Naive thymus-derived CD4-positive, alpha-beta T cell (primary cell): Measurements from ENCODE around the gene KCTD7. TPM values are rescaled to one million over a fixed set of nuclear protein-coding genes. Genes with fewer than 3 reads are reported as not detected.
"Not testable (repeated sequence)": the region's sequence is repeated elsewhere in the genome, so short reads cannot be mapped to it uniquely, and the experiment has no call there.

Experiments
- ATAC-seq: fragments of 150-1000 bp; cut with Tn5 transposase; 2 replicates; pipeline ENCODE4 v1.10.0; 2021; ENCODE audit warnings: mild to moderate bottlenecking, moderate library complexity
- CTCF ChIA-PET: fragments of 350-600 bp; sonication (Branson Sonifier 250); formaldehyde crosslinking; loops from one replicate; lab custom pipeline; 2021; ENCODE audit warnings: antibody characterized with exemption; lab: Charles Lee
- POLR2A ChIA-PET: fragments of 350-600 bp; sonication (Branson Sonifier 250); formaldehyde crosslinking; loops from one replicate; lab custom pipeline; 2021; ENCODE audit warnings: antibody characterized with exemption, inconsistent platforms; lab: Charles Lee
- DNase-seq, 9 donors: peaks; one replicate each; pipeline versions ENCODE4 v3.0.0 to v3.0.0-alpha.2; 2020 to 2022; ENCODE audit warnings: mixed read lengths in 1 of 9
- H3K27ac ChIP-seq: one replicate; pipeline ENCODE4 v1.7.0; 2013; ENCODE audit warnings: mild to moderate bottlenecking, low read depth, low read length, moderate library complexity
- H3K27me3 ChIP-seq, 2 donors: one replicate each; pipeline ENCODE4 v1.7.0; 2013; ENCODE audit warnings: low read length in 2 of 2, mild to moderate bottlenecking in 2 of 2, moderate library complexity in 2 of 2; ENCODE audit not compliant: control insufficient read depth in 2 of 2, insufficient read depth in 2 of 2
- H3K36me3 ChIP-seq, 3 experiments: 1 replicate in 2 of 3; 2 replicates in 1 of 3; pipeline ENCODE4 v1.7.0; 2013; ENCODE audit warnings: low read length in 3 of 3, mild to moderate bottlenecking in 3 of 3, moderate library complexity in 1 of 3; ENCODE audit not compliant: insufficient read depth in 3 of 3, control insufficient read depth in 2 of 3
- H3K4me1 ChIP-seq, 2 donors: one replicate each; pipeline ENCODE4 v1.7.0; 2013; ENCODE audit warnings: low read length in 2 of 2, mild to moderate bottlenecking in 2 of 2, moderate library complexity in 1 of 2; ENCODE audit not compliant: control insufficient read depth in 2 of 2, insufficient read depth in 2 of 2
- H3K4me3 ChIP-seq: 2 replicates; pipeline ENCODE4 v1.7.0; 2013; ENCODE audit warnings: mild to moderate bottlenecking, low read length
- H3K9me3 ChIP-seq, 3 experiments: 1 replicate in 2 of 3; 2 replicates in 1 of 3; pipeline ENCODE4 v1.7.0; 2013; ENCODE audit warnings: low read length in 3 of 3; ENCODE audit not compliant: control insufficient read depth in 2 of 3
- H3K27ac Mint-ChIP-seq, 9 donors: one replicate each; pipeline ENCODE4 v1.8.0; 2020 to 2022; ENCODE audit warnings: mixed read lengths in 9 of 9, mild to moderate bottlenecking in 8 of 9, moderate library complexity in 5 of 9, inconsistent platforms in 2 of 9
- H3K27me3 Mint-ChIP-seq, 5 donors: one replicate each; pipeline ENCODE4 v1.8.0; 2021 to 2022; ENCODE audit warnings: mixed read lengths in 5 of 5, mild to moderate bottlenecking in 1 of 5
- H3K36me3 Mint-ChIP-seq, 5 donors: one replicate each; pipeline ENCODE4 v1.8.0; 2020 to 2022; ENCODE audit warnings: mixed read lengths in 5 of 5, mild to moderate bottlenecking in 3 of 5, inconsistent platforms in 1 of 5
- H3K4me1 Mint-ChIP-seq, 7 donors: one replicate each; pipeline ENCODE4 v1.8.0; 2020 to 2022; ENCODE audit warnings: mixed read lengths in 7 of 7, mild to moderate bottlenecking in 3 of 7, inconsistent platforms in 1 of 7
- H3K4me3 Mint-ChIP-seq, 10 donors: one replicate each; pipeline ENCODE4 v1.8.0; 2020 to 2022; ENCODE audit warnings: mild to moderate bottlenecking in 10 of 10, mixed read lengths in 10 of 10, moderate library complexity in 6 of 10, inconsistent platforms in 2 of 10
- H3K9me3 Mint-ChIP-seq, 11 donors: one replicate each; pipeline ENCODE4 v1.8.0; 2020 to 2022; ENCODE audit warnings: mixed read lengths in 11 of 11, mild to moderate bottlenecking in 4 of 11, inconsistent platforms in 1 of 11, moderate library complexity in 1 of 11
- intact Hi-C, 2 donors: fragments of 100-400 bp; cut with micrococcal nuclease; formaldehyde crosslinking; loops; one replicate each; pipeline ENCODE4 v1.15.1; 2023
- polyA plus RNA-seq, 2 donors: library from polyadenylated mRNA; unstranded; fragments of 300-500 nt; fragmentation: Illumina TruSeq; gene quantifications; one replicate each; pipeline ENCODE4 v1.2.3, GENCODE V29; 2021
- total RNA-seq, 6 experiments: library from RNA in 5 of 6; stranded (reverse) in 5 of 6; gene quantifications; 1 replicate in 5 of 6; 2 replicates in 1 of 6; pipeline ENCODE4 v1.2.3 and lab custom pipeline; 2021 to 2026

KCTD7 gene
- total and polyA plus RNA-seq, 7 experiments from 2014 or later, result 10.4 to 43.6 (median 27.0) TPM

DNA sequence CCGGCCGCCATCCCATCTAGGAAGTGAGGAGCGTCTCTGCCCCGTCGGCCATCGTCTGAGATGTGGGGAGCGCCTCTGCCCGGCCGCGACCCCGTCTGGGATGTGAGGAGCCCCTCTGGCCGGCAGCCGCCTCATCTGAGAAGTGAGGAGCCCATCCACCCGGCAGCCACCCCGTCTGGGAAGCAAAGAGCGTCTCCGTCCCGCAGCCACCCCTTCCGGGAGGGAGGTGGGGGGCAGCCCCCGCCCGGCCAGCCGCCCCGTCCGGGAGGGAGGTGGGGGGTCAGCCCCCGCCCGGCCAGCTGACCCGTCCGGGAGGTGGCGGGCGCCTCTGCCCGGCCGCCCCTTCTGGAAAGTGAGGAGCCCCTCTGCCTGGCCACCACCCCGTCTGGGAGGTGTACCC lies 14.1 kb upstream of the KCTD7 start:
- H3K27me3 ChIP-seq, H3K9me3 ChIP-seq, intact Hi-C loops, H3K4me1 ChIP-seq, CTCF ChIA-PET, H3K4me3 ChIP-seq, H3K27ac ChIP-seq, H3K27me3 Mint-ChIP-seq, H3K4me3 Mint-ChIP-seq, H3K9me3 Mint-ChIP-seq, H3K4me1 Mint-ChIP-seq, DNase-seq, H3K36me3 ChIP-seq, POLR2A ChIA-PET, H3K36me3 Mint-ChIP-seq, H3K27ac Mint-ChIP-seq, ATAC-seq: not testable (repeated sequence)

DNA sequence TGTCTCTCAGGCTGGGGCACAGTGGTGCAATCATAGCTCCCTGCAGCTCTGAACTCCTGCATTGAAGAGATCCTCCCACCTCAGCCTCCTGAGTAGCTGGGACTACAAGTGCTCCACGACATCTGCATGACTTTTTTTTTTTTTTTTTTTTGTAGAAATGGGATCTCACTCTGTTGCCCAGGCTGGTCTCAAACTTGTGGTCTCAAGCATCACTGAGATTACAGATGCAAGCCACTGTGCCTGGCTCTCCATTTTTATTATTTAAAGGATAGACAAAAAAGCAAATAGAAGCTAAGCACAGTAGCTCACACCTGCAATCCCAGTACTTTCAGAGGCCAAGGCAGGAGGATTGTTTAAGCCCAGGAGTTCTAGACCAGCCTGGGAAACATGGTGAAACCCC lies 13.0 kb upstream of the KCTD7 start:
- Histone ChIP-seq H3K27ac (no peak overlapping the region), H3K4me1 (no peaks in the 10 kb centered on the region), H3K36me3 (no peaks in the 10 kb centered on the region), H3K27me3 (no peaks in the 10 kb centered on the region), H3K4me3 (no peak overlapping the region), H3K9me3 (no peaks in the 10 kb centered on the region)
- H3K36me3 Mint-ChIP-seq, result no peaks in the 10 kb centered on the region
- peaks cover 0 to 3% (median 0%) of the 10 kb centered on the region in 5 donors for H3K27me3 Mint-ChIP-seq
- ChIA-PET POLR2A (no interaction called here), CTCF (no interaction called here)
- ATAC-seq (no peak), DNase-seq (no peak)
- no peak overlapping the region for H3K4me3 Mint-ChIP-seq
- H3K9me3 Mint-ChIP-seq, result no peaks in the 10 kb centered on the region
- intact Hi-C loops, result no loop called here
- H3K27ac Mint-ChIP-seq, result no peak overlapping the region
- no peaks in the 10 kb centered on the region for H3K4me1 Mint-ChIP-seq

DNA sequence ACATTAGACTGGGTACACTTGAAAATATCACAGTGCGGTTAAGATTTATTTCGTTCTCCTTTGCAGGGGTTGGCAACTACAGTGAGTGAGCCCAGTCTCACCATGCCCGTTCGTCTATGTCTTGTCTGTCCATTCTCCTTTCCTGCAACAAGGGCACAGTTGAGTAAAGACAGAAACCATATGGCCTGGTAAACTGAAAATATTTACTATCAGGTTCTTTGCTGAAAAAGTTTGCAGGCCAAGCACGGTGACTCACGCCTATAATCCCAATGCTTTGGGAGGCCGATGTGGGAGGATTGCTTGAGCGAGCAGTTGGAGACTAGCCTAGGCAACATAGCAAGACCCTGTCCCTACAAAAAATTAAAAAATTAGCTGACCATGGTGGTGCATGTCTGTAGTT lies 11.4 kb upstream of the KCTD7 start:
- no peak overlapping the region for H3K27ac ChIP-seq

DNA sequence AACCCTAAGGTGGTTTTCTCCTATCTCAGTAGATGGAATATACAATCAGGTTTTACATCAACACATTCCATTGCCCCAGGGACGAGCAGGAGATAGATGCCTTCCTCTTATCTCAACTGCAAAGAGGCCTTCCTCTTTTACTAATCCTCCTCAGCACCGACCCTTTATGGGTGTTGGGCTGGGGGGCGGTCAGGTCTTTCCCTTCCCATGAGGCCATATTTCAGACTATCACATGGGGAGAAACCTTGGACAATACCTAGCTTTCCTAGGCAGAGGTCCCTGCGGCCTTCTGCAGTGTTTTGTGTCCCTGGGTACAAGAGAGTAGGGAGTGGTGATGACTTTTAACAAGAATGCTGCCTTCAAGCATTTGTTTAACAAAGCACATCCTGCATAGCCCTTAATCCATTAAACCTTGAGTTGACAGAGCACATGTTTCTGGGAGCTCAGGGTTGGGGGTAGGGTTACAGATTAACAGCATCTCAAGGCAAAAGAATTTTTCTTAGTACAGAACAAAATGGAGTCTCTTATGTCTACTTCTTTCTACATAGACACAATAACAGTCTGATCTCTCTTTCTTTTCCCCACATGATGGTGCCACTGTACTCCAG lies 9.2 kb upstream of the KCTD7 start:
- H3K27me3 Mint-ChIP-seq, H3K36me3 ChIP-seq, H3K27me3 ChIP-seq, H3K9me3 ChIP-seq, H3K4me3 Mint-ChIP-seq, POLR2A ChIA-PET, intact Hi-C loops, CTCF ChIA-PET, ATAC-seq, H3K9me3 Mint-ChIP-seq, H3K4me1 ChIP-seq, H3K36me3 Mint-ChIP-seq, DNase-seq, H3K27ac ChIP-seq, H3K4me1 Mint-ChIP-seq, H3K4me3 ChIP-seq, H3K27ac Mint-ChIP-seq: not testable (repeated sequence)

More for the DNA sequence above, 11.4 kb upstream of the KCTD7 start:
- no peaks in the 10 kb centered on the region for H3K9me3 Mint-ChIP-seq
- H3K4me3 ChIP-seq, result no peak overlapping the region
- no peak overlapping the region for H3K27ac Mint-ChIP-seq
- no peaks in the 10 kb centered on the region for H3K36me3 Mint-ChIP-seq
- CTCF ChIA-PET, result no interaction called here
- no peak overlapping the region for H3K4me3 Mint-ChIP-seq
- no peaks in the 10 kb centered on the region for H3K36me3 ChIP-seq
- ATAC-seq (no peak), DNase-seq (no peak)
- H3K27me3 ChIP-seq, result no peaks in the 10 kb centered on the region
- H3K9me3 ChIP-seq, result no peaks in the 10 kb centered on the region
- no peaks in the 10 kb centered on the region for H3K4me1 ChIP-seq
- no peaks in the 10 kb centered on the region for H3K4me1 Mint-ChIP-seq
- peaks cover 0 to 3% (median 0%) of the 10 kb centered on the region in 5 donors for H3K27me3 Mint-ChIP-seq
- intact Hi-C loops, result no loop called here
- POLR2A ChIA-PET, result no interaction called here

DNA sequence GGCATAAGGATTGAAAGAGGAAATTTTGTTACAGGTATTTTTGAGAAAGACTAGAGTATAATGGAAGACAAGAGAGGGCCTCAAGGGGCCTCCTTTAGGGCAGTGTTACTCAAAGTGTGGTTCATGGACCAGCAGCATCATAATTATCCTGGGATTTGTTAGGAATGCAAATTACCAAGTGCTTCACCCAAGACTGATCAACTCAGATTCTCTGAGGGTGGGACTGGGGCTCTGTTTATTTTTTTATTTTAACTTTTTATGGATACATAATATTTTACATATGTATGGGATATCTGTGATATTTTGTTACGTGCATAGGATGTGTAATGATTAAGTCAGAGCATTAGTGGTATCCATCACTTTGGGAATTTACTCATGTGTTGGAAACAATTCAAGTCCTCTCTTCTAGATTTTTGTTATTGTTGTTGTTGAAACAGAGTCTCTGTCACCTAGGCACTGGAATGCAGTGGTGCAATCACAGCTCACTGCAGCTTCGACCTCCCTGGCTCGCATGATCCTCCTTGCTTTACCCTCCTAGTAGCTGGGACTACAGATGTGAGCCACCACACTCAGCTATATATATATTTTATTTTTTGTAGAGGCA lies 2.2 kb upstream of the KCTD7 start:
- ATAC-seq (no peak), DNase-seq (no peak)
- H3K27me3 Mint-ChIP-seq, result peaks cover 0 to 4% (median 0%) of the 10 kb centered on the region in 5 donors
- Histone ChIP-seq H3K9me3 (no peaks in the 10 kb centered on the region), H3K27ac (no peak overlapping the region), H3K4me1 (peaks cover 20 to 21% of the 10 kb centered on the region in 2 donors), H3K4me3 (no peak overlapping the region), H3K36me3 (peaks cover 0 to 4% (median 0%) of the 10 kb centered on the region in 3 experiments), H3K27me3 (no peaks in the 10 kb centered on the region)
- peaks cover 0 to 7% (median 0%) of the 10 kb centered on the region in 5 donors for H3K36me3 Mint-ChIP-seq
- peak overlapping the region in 4 of 10 donors; percentile 29 to 92 (median 82) for H3K4me3 Mint-ChIP-seq
- peak overlapping the region in 3 of 9 donors; percentile 65 to 87 (median 65) for H3K27ac Mint-ChIP-seq
- H3K4me1 Mint-ChIP-seq, result peaks cover 20 to 32% (median 28%) of the 10 kb centered on the region in 7 donors
- H3K9me3 Mint-ChIP-seq, result peaks cover 0 to 3% (median 0%) of the 10 kb centered on the region in 11 donors
- intact Hi-C loops, result loop anchor here in 1 of 2 donors (10.0 kb wide), 1 partner anchor 678 kb away; no protein-coding TSS in a partner anchor
- ChIA-PET CTCF (no interaction called here), POLR2A (interaction anchor here (0.6 to 1.8 kb wide), 4 partner anchors 8 to 114 kb away, joined by 3 to 4 read pairs (median 4); partner anchors contain the start of gene RABGEF1)

DNA sequence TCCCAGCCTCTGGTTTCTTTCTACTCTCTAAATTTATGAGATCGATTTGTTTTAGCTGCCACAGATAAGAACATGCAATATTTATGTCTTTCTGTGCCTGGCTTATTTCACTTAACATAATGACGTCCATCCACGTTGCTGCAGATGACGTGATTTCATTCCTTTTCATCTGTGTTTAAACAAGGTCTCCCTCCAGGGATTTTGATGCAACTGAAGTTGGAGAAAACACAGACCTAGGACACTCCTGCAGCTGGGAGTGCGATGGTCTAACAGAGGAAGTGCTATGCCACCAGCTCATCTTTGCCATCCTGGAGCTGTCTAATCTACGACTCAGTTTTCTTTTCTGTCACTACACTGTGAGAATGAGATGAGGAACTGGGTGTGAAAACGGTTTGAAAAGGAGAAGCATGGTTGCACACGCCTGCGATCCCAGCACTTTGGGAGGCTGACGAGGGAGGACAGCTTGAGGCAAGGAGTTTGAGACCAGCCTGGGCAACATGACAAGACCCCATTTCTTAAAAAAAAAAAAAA lies 1.5 kb upstream of the KCTD7 start:
- Mint-ChIP-seq H3K27me3 (peaks cover 0 to 4% (median 0%) of the 10 kb centered on the region in 5 donors), H3K27ac (peak overlapping the region; percentile 38 to 87 (median 65)), H3K4me3 (peak overlapping the region; percentile 80 to 92 (median 84)), H3K9me3 (peaks cover 0 to 3% (median 0%) of the 10 kb centered on the region in 11 donors), H3K4me1 (peaks cover 27 to 40% (median 35%) of the 10 kb centered on the region in 7 donors), H3K36me3 (peaks cover 0 to 11% (median 0%) of the 10 kb centered on the region in 5 donors)
- Histone ChIP-seq H3K36me3 (peaks cover 0 to 4% (median 0%) of the 10 kb centered on the region in 3 experiments), H3K9me3 (no peaks in the 10 kb centered on the region), H3K4me3 (no peak overlapping the region), H3K4me1 (peaks cover 27 to 28% of the 10 kb centered on the region in 2 donors), H3K27ac (no peak overlapping the region), H3K27me3 (no peaks in the 10 kb centered on the region)
- intact Hi-C loops, result loop anchor here in 1 of 2 donors (10.0 kb wide), 1 partner anchor 678 kb away; no protein-coding TSS in a partner anchor
- ChIA-PET CTCF (no interaction called here), POLR2A (interaction anchor here (0.6 to 3.6 kb wide), 11 partner anchors 9 to 526 kb away, joined by 3 to 23 read pairs (median 3); no protein-coding TSS in a partner anchor)
- DNase-seq (no peak), ATAC-seq (no peak)
